ENCODE measurements around the gene GARNL3.
A peak's percentile ranks its signal among the peaks of the same experiment; 100 is the strongest.

The GARNL3 gene

GRCh38 chr9:127241354-127241753, 23.2 kb upstream of the GARNL3 start:
- no peak for DNase-seq

- DNase-seq = peak; percentile 90
These were observed 19.7 kb upstream of the GARNL3 start for GRCh38 chr9:127244609-127245601.

DNA sequence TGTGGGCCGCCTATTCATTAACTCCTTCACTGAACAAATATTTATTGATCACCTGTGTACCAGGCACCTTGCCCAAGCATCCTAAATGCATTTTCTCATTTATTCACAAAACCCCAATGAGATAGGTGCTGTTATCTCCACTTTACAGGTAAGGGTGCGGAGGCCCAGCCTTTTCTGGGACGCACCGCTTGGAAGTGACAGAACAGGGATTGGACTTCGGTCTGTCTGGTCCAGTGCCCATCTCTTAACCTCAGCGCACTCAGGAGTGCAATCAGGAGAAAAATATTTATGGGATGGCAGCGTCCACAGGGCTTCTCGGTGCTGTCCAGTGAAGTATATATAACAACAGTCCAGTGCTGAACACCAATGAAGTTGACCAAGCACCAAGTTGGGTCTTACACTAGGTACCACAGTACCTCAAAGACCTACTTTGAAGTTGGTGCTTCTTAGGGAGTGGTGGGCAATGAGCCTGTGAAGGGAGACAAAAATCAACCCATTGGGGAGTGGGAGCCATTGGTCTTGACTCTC, 18.9 kb upstream of the GARNL3 start:
- no peak for DNase-seq

DNA sequence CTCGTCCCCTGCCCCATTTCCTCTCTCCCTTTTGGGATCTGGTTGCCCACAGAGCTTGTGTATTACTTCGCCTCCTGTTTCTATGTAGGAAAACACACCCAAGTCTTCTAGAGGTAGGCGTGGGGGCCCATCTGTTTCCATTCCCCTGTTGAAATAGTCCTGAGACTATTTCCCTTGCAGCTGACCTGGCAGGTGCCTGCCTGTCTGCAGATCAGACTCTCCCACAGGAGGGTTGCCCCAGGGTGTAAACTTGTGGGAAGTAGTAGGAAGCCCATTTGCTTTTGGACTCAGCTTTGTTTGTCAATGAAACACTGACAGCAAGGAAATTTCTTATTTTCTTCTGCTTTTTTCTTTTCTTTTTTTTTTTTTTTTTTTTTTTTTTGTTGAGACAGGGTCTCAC, 16.3 kb upstream of the GARNL3 start:
- DNase-seq = no peak

- no peak for DNase-seq
These were observed 14.7 kb upstream of the GARNL3 start for GRCh38 chr9:127249877-127250276.

- DNase-seq = no peak
These were observed 13.6 kb upstream of the GARNL3 start for GRCh38 chr9:127250896-127251391.

GRCh38 chr9:127252410-127253318, 11.9 kb upstream of the GARNL3 start:
- no peak for DNase-seq

- DNase-seq = no peak
These were observed 11.1 kb upstream of the GARNL3 start for GRCh38 chr9:127253446-127253845.

GRCh38 chr9:127255692-127256091, 8.9 kb upstream of the GARNL3 start:
- no peak for DNase-seq

DNA sequence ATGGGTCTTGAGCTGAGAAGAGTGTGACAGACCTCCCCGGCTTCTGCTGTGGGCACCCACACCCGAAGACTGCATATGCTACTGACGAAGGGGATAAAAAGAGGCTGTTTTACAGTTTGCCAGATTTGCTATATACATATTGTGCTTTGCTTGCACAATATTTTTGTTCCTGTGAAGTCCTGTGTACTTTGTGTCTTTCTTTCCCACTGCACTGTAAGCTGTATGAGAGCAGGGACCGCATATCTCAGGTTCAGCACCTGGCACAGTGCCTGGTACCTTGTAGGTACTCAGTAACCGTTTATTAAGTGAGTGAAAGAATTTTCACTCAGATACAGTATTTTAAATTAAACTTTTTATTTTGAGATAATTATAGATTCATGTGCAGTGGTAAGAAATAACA, 8.2 kb upstream of the GARNL3 start:
- DNase-seq = no peak

DNA sequence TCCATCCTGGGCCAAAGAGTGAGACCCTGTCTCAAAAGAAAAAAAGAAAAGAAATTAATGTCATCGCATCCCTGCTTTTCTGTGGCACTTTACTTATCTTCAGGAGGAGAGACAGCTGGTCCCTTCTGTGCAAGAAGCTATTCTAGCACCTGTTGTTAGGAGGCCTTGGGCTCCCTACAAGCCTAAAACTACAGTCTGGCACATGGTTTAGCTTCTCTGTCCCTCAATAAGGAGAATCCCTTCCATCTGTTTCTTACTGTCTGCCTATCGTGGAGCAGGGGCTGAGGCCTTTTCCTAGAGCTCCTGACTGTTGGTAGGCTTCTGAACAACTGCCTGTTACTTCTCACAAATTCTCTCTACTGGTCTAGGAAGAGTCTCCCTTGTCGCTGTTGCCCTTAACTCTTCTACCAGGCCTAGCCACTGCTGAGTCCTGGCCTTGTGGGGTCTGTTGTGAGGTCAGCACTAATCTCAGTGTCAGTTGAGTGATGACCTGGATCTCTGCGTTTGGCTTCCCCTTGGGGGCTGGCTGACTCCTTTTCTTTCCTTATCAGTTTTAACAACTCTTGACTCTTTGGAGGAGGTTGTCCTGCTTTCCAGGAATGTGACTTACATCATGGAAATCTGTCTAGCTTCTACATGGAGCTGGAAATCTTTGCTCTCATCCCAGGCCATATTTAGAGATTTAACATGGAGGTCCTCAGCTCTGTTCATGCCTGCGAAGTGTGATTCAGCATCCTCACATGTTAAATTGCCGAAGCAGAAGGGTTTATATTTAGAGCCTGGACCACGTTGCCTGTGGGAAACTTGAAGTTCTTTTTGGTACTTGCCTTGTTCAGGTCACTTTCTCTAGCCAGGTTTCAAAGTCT, 5.7 kb upstream of the GARNL3 start:
- DNase-seq = no peak

- no peak for DNase-seq
These were observed 2.0 kb upstream of the GARNL3 start for GRCh38 chr9:127262602-127263001.

DNA sequence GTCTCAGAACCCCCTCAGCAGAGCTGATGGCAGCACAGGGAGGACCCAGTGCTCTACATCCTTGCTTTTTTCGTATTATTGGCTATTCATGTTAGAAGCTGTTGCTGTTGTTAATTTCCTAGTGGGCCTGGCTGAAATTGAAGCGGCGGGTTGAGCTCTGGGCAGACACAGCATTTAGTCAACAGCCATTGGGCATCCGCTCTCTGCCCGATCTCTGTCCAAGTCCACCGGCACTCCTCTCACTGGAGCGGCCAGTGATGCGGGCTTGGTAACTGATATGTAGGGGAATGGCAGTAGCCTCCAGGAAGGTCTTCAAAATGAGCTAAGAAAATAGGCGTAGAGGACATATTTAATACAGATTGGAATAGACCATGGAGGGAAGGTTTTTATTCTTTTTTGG, 1.3 kb upstream of the GARNL3 start:
- DNase-seq = no peak

DNA sequence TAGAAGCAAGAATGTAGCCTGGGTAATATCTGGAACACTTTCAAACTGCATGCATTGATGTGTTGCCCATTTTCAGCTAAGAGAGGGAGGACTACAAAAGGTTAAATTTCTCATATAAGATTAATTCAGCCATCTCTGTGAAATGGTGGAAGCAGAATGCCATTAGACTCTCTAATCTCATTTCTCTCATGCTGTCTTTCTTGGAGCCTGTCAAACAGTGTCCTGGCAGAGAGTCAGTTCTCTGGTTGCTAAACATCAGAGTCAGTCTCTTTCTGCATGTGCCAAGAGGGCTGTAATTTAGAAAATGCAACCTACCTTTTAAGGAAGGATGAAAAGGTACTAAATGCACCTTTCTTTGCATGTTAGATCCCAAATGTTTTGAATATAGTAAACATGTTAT, 910 bp upstream of the GARNL3 start:
- DNase-seq = no peak

DNA sequence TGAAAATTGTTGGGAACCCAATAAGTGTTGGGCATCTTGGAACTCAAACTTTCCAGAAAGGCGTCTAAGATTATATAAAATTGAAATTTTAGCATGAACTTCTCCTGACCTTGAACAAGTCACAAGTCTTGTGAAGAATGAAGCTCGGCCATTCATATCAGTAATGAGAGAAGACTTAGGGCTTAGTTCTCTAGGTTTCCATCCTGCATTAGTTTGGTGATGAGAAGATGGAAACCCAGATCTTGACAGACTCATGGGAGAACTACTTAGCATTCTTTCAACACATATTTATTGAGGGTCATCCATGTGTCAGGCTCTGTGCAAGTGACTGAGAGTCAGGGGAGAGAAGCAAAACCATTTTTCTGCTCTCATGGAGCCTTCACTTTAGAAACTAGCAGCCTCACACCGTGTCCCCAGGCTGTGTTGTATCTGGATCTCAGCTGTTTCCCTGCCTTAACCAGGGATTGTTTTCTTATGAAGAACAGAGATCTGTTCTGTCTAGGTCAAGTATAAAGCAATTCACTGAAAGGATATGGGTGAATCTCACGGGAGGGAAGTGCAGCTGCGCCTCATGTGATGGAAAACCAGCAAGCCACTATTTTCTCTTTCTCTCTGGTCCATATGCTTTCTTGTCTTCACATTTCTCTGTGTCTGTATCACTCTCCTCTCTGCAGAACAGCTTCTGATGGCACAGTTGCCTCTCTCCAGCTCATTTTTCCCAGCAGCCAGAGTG, 3.4 kb downstream of the GARNL3 start:
- no peak for DNase-seq

DNA sequence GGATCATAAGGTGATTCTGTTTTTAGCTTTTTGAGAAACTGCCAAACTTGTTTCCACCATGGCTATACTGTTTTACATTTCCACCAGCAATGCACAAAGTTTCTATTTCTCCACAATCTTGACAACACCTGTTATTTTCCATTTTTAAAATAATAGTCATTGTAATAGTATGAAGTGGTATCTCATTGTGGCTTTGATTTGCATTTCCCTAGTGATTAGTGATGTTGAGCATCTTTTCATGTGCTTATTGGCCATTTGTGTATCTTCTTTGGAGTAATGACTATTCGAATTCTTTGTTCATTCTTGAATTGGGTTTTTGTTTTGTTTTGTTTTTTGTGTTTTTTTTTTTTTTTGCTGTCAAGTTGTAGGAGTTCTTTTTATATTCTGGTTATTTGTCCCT, 4.9 kb downstream of the GARNL3 start:
- no peak for DNase-seq

DNA sequence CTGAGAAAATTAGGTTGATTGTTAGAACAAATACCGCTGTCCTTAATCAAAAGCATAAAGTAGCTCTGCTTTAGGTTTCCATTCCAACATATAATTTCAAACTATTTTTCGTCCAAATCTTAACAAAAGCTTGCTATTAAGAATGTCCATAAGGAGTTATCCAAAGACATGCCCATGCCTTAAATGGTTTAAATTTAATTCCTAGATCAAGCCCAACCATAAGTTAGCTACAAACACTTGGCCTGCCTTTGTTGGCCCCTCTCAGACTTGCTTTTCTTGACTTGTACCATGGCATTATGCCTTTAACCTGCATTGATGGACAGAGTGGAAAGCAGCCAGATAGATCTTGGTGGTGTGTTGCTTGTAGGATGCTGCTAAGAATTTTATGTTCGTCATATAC, 8.8 kb downstream of the GARNL3 start:
- no peak for DNase-seq

DNA sequence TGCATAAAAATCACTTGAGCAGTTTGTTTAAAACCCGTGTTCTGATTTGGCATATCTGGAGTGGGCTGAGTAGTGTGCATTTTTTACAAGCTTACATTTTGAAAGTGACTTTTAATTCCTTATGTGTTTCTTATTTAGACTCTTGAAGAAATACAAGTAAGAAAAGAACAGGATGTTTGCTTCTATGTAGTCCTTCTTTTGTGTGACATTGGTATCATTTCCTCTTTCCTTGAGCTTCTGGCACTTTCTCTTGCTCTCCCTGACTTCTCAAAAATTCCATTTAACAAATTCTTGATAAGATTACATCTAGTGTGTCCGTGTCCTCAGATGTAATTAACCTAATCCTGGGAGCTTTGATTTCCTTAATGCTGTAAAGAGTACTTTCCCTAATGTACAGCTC, 12.5 kb downstream of the GARNL3 start:
- no peak for DNase-seq

- no peak for DNase-seq
These were observed 13.2 kb downstream of the GARNL3 start for GRCh38 chr9:127277770-127278169.

DNA sequence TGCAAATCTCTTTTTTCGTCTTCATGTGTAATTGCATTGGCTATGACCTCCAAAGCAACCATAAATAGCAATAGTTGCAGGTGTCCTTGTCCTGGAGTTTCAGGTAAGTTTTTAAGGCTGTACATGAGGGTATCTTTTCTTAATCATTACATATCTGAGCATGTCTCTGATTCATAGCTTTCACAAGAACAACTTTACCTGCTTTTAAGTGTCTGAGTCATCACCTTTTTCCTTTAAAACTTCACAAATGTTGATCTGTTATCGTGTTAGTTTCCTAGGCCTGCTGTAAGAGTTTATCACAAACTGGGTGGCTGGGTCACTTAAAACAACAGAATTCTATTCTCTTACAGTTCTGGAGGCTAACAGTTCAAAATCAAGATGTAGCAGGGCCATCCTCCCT, 13.8 kb downstream of the GARNL3 start:
- no peak for DNase-seq

DNA sequence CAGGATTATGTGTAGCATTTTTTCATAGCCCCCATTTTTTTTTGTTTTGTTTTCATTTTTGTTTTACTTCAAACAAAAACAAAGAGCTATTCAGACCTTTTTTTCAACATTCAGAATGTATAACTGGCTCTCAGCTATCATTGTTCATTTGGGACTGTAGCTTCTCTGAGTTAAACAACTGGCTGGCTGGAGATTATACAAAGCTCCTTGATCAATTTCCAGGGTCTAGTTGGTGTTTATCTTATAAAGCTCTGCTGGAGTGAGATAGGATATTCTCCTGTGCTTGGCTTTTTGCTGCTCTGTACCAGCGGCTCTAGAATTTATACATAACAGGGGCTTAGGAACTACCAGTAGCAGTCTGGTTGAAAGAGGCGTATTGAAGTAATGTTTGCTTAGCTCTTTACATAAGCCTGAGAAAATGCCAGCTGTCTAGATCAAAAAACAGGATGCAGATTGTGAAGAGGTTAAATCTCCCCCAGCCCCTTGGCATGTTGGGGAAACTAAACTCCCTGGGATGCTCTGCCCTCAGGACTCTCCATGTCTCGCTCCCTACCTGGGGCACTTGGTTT, 15.2 kb downstream of the GARNL3 start:
- no peak for DNase-seq

Data from activated effector memory CD4-positive, alpha-beta T cell treated with Interleukin-2 at 50 U/mL for 16 hours (primary cell).